ENCODE measurements around the gene SNCB. TPM values are rescaled to one million over a fixed set of nuclear protein-coding genes. Genes with fewer than 3 reads are reported as not detected.

The SNCB gene
- total RNA-seq, 1 experiment from 2014 or later, result not detected

GRCh38 chr5:176619203-176619568 is 11.1 kb downstream of the SNCB start:
- H3K27ac Mint-ChIP-seq (ENCODE audit: unreplicated experiment), result no peak overlapping the region
- H3K36me3 Mint-ChIP-seq (ENCODE audit: insufficient read depth, unreplicated experiment), result peaks cover 7% of the 10 kb centered on the region
- peak overlapping the region; percentile 65 for H3K4me3 Mint-ChIP-seq (ENCODE audit: low read depth, unreplicated experiment)
- peak; percentile 86 for DNase-seq
- intact Hi-C loops (cut with micrococcal nuclease; ENCODE audit: unreplicated experiment), result loop anchor here (10.0 kb wide), 1 partner anchor 204 kb away; the partner anchor contains the start of gene CLTB
- no peaks in the 10 kb centered on the region for H3K9me3 Mint-ChIP-seq (ENCODE audit: low read depth, unreplicated experiment)
- H3K27me3 Mint-ChIP-seq (ENCODE audit: unreplicated experiment), result peaks cover 90% of the 10 kb centered on the region
- BruUV-seq (replicated peaks), result no TSS peak
- CTCF ChIA-PET, result interaction anchor here (0.6 kb wide), 1 partner anchor 64 kb away, joined by 3 read pairs; no protein-coding TSS in a partner anchor
- TF ChIP-seq, protein P1, sequence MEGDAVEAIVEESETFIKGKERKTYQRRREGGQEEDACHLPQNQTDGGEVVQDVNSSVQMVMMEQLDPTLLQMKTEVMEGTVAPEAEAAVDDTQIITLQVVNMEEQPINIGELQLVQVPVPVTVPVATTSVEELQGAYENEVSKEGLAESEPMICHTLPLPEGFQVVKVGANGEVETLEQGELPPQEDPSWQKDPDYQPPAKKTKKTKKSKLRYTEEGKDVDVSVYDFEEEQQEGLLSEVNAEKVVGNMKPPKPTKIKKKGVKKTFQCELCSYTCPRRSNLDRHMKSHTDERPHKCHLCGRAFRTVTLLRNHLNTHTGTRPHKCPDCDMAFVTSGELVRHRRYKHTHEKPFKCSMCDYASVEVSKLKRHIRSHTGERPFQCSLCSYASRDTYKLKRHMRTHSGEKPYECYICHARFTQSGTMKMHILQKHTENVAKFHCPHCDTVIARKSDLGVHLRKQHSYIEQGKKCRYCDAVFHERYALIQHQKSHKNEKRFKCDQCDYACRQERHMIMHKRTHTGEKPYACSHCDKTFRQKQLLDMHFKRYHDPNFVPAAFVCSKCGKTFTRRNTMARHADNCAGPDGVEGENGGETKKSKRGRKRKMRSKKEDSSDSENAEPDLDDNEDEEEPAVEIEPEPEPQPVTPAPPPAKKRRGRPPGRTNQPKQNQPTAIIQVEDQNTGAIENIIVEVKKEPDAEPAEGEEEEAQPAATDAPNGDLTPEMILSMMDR (IDR thresholded peaks at IDR 0.05; ENCODE audit: unreplicated experiment), result peak; percentile 23
- peaks cover 29% of the 10 kb centered on the region for H3K4me1 Mint-ChIP-seq (ENCODE audit: low read depth, unreplicated experiment)

GRCh38 chr5:176618783-176619182 is 11.6 kb downstream of the SNCB start:
- H3K27me3 Mint-ChIP-seq (ENCODE audit: unreplicated experiment), result peaks cover 86% of the 10 kb centered on the region

DNA sequence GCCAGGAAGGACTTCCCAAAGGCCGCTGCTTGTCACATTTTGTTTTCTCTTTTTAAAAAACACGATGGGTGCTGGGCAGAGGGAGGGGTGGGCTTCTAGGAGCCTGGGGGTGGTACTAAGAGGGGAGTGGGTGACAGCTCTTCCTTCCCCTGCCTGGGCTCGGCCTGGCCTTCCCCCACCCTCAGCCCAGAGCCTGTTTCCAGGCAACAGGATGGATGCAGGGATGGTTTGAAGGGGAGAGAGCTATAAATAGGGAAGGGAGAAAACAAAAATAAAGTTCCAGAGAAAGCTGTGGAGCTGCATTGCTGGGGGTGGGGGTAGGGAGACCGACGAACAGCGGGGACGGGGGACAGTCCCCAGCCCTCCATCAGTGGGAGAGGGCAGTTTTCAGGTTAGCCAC is 13.8 kb downstream of the SNCB start:
- intact Hi-C loops (cut with micrococcal nuclease; ENCODE audit: unreplicated experiment), result loop anchor here (10.0 kb wide), 1 partner anchor 202 kb away; the partner anchor contains the start of gene CLTB
- no peak overlapping the region for H3K27ac Mint-ChIP-seq (ENCODE audit: unreplicated experiment)
- BruUV-seq (replicated peaks), result no TSS peak
- H3K27me3 Mint-ChIP-seq (ENCODE audit: unreplicated experiment), result peaks cover 80% of the 10 kb centered on the region
- CTCF ChIA-PET, result interaction anchor here (0.6 to 0.8 kb wide), 2 partner anchors 10 to 78 kb away, joined by 3 to 7 read pairs; no protein-coding TSS in a partner anchor
- TF ChIP-seq, protein P1 (IDR thresholded peaks at IDR 0.05; ENCODE audit: unreplicated experiment), result no peak
- peaks cover 7% of the 10 kb centered on the region for H3K36me3 Mint-ChIP-seq (ENCODE audit: insufficient read depth, unreplicated experiment)
- H3K4me1 Mint-ChIP-seq (ENCODE audit: low read depth, unreplicated experiment), result peaks cover 35% of the 10 kb centered on the region
- no peak overlapping the region for H3K4me3 Mint-ChIP-seq (ENCODE audit: low read depth, unreplicated experiment)
- DNase-seq, result no peak
- no peaks in the 10 kb centered on the region for H3K9me3 Mint-ChIP-seq (ENCODE audit: low read depth, unreplicated experiment)

More at GRCh38 chr5:176618783-176619182, 11.6 kb downstream of the SNCB start:
- BruUV-seq (replicated peaks), result no TSS peak
- Mint-ChIP-seq H3K4me3 (ENCODE audit: low read depth, unreplicated experiment) (peak overlapping the region; percentile 65), H3K27ac (ENCODE audit: unreplicated experiment) (no peak overlapping the region), H3K4me1 (ENCODE audit: low read depth, unreplicated experiment) (peaks cover 33% of the 10 kb centered on the region), H3K36me3 (ENCODE audit: insufficient read depth, unreplicated experiment) (peaks cover 7% of the 10 kb centered on the region), H3K9me3 (ENCODE audit: low read depth, unreplicated experiment) (no peaks in the 10 kb centered on the region)
- no peak for DNase-seq
- TF ChIP-seq, protein P1 (IDR thresholded peaks at IDR 0.05; ENCODE audit: unreplicated experiment), result no peak
- CTCF ChIA-PET, result interaction anchor here (0.6 kb wide), 1 partner anchor 64 kb away, joined by 3 read pairs; no protein-coding TSS in a partner anchor
- intact Hi-C loops (cut with micrococcal nuclease; ENCODE audit: unreplicated experiment), result loop anchor here (10.0 kb wide), 1 partner anchor 204 kb away; the partner anchor contains the start of gene CLTB

GRCh38 chr5:176614805-176615478 is 15.4 kb downstream of the SNCB start:
- BruUV-seq (replicated peaks), result no TSS peak
- Mint-ChIP-seq H3K27ac (ENCODE audit: unreplicated experiment) (no peak overlapping the region), H3K36me3 (ENCODE audit: insufficient read depth, unreplicated experiment) (peaks cover 9% of the 10 kb centered on the region), H3K4me1 (ENCODE audit: low read depth, unreplicated experiment) (peaks cover 26% of the 10 kb centered on the region), H3K9me3 (ENCODE audit: low read depth, unreplicated experiment) (no peaks in the 10 kb centered on the region), H3K27me3 (ENCODE audit: unreplicated experiment) (peaks cover 70% of the 10 kb centered on the region), H3K4me3 (ENCODE audit: low read depth, unreplicated experiment) (no peak overlapping the region)
- DNase-seq, result peak; percentile 30
- intact Hi-C loops (cut with micrococcal nuclease; ENCODE audit: unreplicated experiment), result loop anchor here (5.0 to 10.0 kb wide), 2 partner anchors 73 to 200 kb away; partner anchors contain the start of gene CLTB
- CTCF ChIA-PET, result interaction anchor here (0.8 kb wide), 1 partner anchor 79 kb away, joined by 3 read pairs; no protein-coding TSS in a partner anchor
- TF ChIP-seq, protein P1 (IDR thresholded peaks at IDR 0.05; ENCODE audit: unreplicated experiment), result no peak

Data from Calu3 (cell line).